Mesendoderm (in vitro differentiated cells): ENCODE results near the gene TMEM141.
"Not testable (repeated sequence)": the region's sequence is repeated elsewhere in the genome, so short reads cannot be mapped to it uniquely, and the experiment has no call there.

Experiments
- DNase-seq: peaks from one replicate; pipeline ENCODE4 v3.0.0; 2013
- H2AK5ac ChIP-seq: 2 replicates; pipeline ENCODE4 v1.6.1; 2013; ENCODE audit warnings: low read length, inconsistent platforms
- H2BK120ac ChIP-seq: 2 replicates; pipeline ENCODE4 v1.6.1; 2013; ENCODE audit warnings: low read depth, mild to moderate bottlenecking, low read length, moderate library complexity, mixed read lengths
- H2BK15ac ChIP-seq: replicated peaks from 2 replicates; pipeline ENCODE4 v1.6.1; 2013; ENCODE audit warnings: low read depth, mild to moderate bottlenecking, moderate library complexity
- H2BK5ac ChIP-seq: 2 replicates; pipeline ENCODE4 v1.6.1; 2013; ENCODE audit warnings: low read length, inconsistent platforms
- H3K18ac ChIP-seq: 2 replicates; pipeline ENCODE4 v1.6.1; 2013; ENCODE audit warnings: mild to moderate bottlenecking, low read length, mixed read lengths
- H3K23ac ChIP-seq: one replicate; pipeline ENCODE4 v1.6.1; 2013; ENCODE audit warnings: low read length
- H3K27ac ChIP-seq: 2 replicates; pipeline ENCODE4 v1.5.1; 2013; ENCODE audit warnings: low read depth, mild to moderate bottlenecking, inconsistent platforms, low read length, moderate library complexity
- H3K27me3 ChIP-seq: 2 replicates; pipeline ENCODE4 v1.6.1; 2013; ENCODE audit warnings: low read length, control low read depth, mild to moderate bottlenecking, inconsistent platforms; ENCODE audit not compliant: insufficient read depth, poor library complexity
- H3K36me3 ChIP-seq: 2 replicates; pipeline ENCODE4 v1.6.1; 2013; ENCODE audit warnings: low read length, inconsistent platforms; ENCODE audit not compliant: control insufficient read depth, insufficient read depth
- H3K4ac ChIP-seq: one replicate; pipeline ENCODE4 v1.6.1; 2013; ENCODE audit warnings: low read depth, mild to moderate bottlenecking, low read length, moderate library complexity
- H3K4me1 ChIP-seq: 2 replicates; pipeline ENCODE4 v1.6.1; 2013; ENCODE audit warnings: low read depth, low read length, inconsistent platforms; ENCODE audit not compliant: control insufficient read depth
- H3K4me2 ChIP-seq: 2 replicates; pipeline ENCODE4 v1.6.1; 2013; ENCODE audit warnings: low read length
- H3K4me3 ChIP-seq: 2 replicates; pipeline ENCODE4 v1.5.1; 2013; ENCODE audit warnings: mild to moderate bottlenecking, low read length
- H3K56ac ChIP-seq: one replicate; pipeline ENCODE4 v1.6.1; 2013; ENCODE audit warnings: low read length
- H3K79me1 ChIP-seq: 2 replicates; pipeline ENCODE4 v1.6.1; 2013; ENCODE audit warnings: low read length, inconsistent platforms
- H3K79me2 ChIP-seq: 2 replicates; pipeline ENCODE4 v1.6.1; 2013; ENCODE audit warnings: mild to moderate bottlenecking, low read length; ENCODE audit not compliant: control insufficient read depth, insufficient read depth
- H3K9ac ChIP-seq: 2 replicates; pipeline ENCODE4 v1.6.1; 2013; ENCODE audit warnings: low read length, inconsistent platforms
- H4K5ac ChIP-seq: one replicate; pipeline ENCODE4 v1.6.1; 2013; ENCODE audit warnings: low read length
- H4K8ac ChIP-seq: one replicate; pipeline ENCODE4 v1.6.1; 2013; ENCODE audit warnings: low read depth, mild to moderate bottlenecking, control low read depth, low read length, moderate library complexity
- WGBS: extraction: QIAGEN DNeasy Blood & Tissue Kit; methylation state at CpG from one replicate; pipeline ENCODE4 v1.1.7; 2013; ENCODE audit warnings: low lambda C conversion rate, missing lambda C conversion rate; ENCODE audit not compliant: insufficient coverage; ENCODE audit errors: extremely low coverage; 5-methylcytosine and 5-hydroxymethylcytosine counted together

Gene TMEM141

DNA sequence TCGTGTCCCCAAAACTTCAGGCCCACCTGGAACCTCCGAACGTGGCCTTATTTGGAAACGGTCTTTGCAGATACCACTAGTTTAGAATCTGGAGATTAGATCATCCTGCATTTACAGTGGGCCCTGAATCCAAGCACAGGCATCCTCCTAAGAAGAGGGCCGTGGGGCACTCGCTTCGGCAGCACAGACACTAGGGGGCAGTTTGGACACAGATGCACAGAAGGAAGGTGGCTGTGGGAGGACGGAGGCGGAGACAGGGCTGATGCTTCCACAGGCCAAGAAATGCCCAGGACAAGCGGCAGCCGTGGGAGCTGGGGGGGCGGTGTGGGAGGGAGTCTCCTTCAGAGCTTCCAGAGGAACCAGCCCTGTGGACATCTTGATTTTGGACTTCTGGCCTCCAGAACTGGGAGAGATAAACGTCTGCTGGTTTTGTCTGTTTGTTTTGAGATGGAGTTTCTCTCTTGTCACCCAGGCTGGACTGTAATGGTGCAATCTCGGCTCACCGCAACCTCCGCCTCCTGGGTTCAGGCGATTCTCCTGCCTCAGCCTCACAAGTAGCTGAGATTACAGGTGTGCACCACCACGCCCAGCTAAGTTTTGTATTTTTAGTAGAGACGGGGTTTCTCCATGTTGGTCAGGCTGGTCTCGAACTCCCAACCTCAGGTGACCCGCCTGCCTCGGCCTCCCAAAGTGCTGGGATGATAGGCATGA, 30.2 kb upstream of the TMEM141 start:
- H3K79me2 ChIP-seq, H4K5ac ChIP-seq, H2BK15ac ChIP-seq, H3K9ac ChIP-seq, H3K27me3 ChIP-seq, H3K56ac ChIP-seq, H3K18ac ChIP-seq, H2AK5ac ChIP-seq, H3K4me1 ChIP-seq, H4K8ac ChIP-seq, H2BK5ac ChIP-seq, H3K4me2 ChIP-seq, H2BK120ac ChIP-seq, H3K27ac ChIP-seq, H3K23ac ChIP-seq, H3K36me3 ChIP-seq, H3K4ac ChIP-seq, H3K79me1 ChIP-seq, H3K4me3 ChIP-seq: not testable (repeated sequence)
- WGBS = no CpG with 5 or more reads among the region's 22 CpGs
- peak; percentile 78 for DNase-seq

DNA sequence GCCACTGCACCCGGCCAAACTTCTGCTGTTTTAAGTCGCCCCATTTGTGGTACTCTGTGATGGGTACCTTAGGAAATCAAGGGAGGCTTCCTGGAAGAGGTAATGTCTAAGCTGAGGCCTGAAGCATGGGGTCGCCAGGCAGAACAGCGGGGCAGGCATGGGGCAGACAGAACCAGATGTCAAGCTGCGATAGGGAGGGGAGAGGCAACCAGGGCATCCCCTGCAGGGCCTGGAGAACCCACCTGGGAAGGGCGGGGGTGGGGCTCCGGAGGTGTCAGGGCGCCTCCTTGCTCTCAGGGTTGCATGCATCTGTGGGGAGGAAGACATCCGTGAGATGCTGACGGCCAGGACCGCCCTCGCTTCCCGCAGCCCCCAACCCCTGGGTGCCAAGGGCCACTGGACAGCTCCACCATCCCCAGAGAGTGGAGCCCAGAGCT, 29.6 kb upstream of the TMEM141 start:
- H3K27me3 ChIP-seq = no peaks in the 10 kb centered on the region
- H3K4me3 ChIP-seq = no peak overlapping the region
- H3K4ac ChIP-seq = no peak overlapping the region
- no peaks in the 10 kb centered on the region for H3K4me1 ChIP-seq
- no peak overlapping the region for H3K18ac ChIP-seq
- no peak overlapping the region for H2BK120ac ChIP-seq
- no peak overlapping the region for H3K27ac ChIP-seq
- no peak overlapping the region for H2BK5ac ChIP-seq
- H3K4me2 ChIP-seq = no peak overlapping the region
- H3K36me3 ChIP-seq = no peaks in the 10 kb centered on the region
- H3K79me1 ChIP-seq = no peaks in the 10 kb centered on the region
- no peak overlapping the region for H3K23ac ChIP-seq
- no peak overlapping the region for H3K9ac ChIP-seq
- H2AK5ac ChIP-seq = no peak overlapping the region
- no peaks in the 10 kb centered on the region for H3K79me2 ChIP-seq
- no peak for DNase-seq
- WGBS = no CpG with 5 or more reads among the region's 13 CpGs
- H4K8ac ChIP-seq = no peak overlapping the region
- H2BK15ac ChIP-seq = no peak overlapping the region
- H4K5ac ChIP-seq = no peak overlapping the region
- H3K56ac ChIP-seq = no peak overlapping the region

DNA sequence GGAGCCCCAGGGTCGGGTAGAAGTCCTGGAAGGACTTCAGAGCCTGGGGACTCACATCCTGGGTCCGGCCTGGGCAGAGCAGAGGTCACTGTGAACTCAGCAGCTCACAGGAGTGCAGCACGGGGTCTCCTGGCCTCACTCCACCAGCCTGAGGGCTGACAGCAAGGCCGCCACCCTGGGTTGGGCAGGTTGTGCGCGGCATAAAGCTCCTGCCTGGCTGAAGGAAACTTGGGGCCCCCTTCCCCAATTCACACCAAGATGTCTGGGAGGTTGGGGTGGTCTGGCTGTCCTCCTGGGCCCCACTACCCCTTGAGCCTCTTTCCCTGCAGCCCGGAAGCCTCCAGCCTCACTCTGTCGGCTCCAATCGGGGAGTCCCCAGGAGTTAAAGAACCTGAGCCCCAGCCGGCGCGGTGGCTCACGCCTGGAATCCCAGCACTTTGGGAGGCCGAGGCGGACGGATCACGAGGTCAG, 28.9 kb upstream of the TMEM141 start:
- no peak overlapping the region for H2AK5ac ChIP-seq
- H3K4me2 ChIP-seq = no peak overlapping the region
- no peak overlapping the region for H2BK120ac ChIP-seq
- DNase-seq = no peak
- no peak overlapping the region for H3K18ac ChIP-seq
- no peak overlapping the region for H3K9ac ChIP-seq
- no peaks in the 10 kb centered on the region for H3K79me1 ChIP-seq
- no peak overlapping the region for H4K8ac ChIP-seq
- H3K36me3 ChIP-seq = no peaks in the 10 kb centered on the region
- no peak overlapping the region for H3K56ac ChIP-seq
- no peak overlapping the region for H3K4ac ChIP-seq
- no peak overlapping the region for H3K4me3 ChIP-seq
- no peaks in the 10 kb centered on the region for H3K4me1 ChIP-seq
- no peak overlapping the region for H3K27ac ChIP-seq
- no peak overlapping the region for H4K5ac ChIP-seq
- no peak overlapping the region for H3K23ac ChIP-seq
- H3K79me2 ChIP-seq = no peaks in the 10 kb centered on the region
- H2BK5ac ChIP-seq = no peak overlapping the region
- WGBS = no CpG with 5 or more reads among the region's 17 CpGs
- H3K27me3 ChIP-seq = no peaks in the 10 kb centered on the region
- H2BK15ac ChIP-seq = no peak overlapping the region

DNA sequence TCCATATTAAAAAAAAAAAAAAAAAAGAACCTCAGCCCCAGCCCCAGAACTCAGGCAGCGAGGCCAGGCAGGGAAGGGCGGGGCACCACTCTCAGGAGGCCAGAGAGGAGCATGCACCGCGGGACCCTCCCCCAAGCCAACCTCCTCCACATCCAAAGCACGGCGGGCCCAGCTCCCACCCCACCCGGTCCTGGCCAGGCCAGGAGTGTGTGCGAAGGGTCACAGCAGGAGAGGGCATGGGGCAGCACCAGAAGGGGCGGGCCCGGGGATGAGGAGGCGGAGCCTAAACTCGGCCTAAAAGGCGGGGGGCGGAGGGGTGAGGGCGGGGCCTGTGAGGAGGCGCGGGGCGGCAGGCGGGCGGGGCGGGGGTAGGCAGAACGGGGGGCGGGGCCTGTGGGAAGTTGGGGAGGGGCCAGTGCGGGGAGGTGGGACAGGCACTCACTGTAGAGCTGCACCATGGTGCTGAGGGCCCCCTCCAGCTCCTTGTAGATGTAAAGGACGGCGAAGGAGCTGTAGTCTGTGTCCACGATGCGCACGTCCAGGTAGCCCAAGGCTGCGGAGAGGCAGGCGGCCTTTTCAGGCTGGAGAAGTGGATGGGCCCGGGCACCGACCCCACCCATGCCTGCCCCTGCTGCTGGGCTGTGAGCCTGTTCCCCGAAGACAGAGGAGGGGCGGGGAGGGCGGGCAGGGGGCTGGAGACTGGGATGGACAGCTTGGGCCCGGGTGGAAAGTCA, 28.1 kb upstream of the TMEM141 start:
- Histone ChIP-seq H3K56ac (peak overlapping the region; percentile 85), H4K8ac (no peak overlapping the region), H3K79me1 (no peaks in the 10 kb centered on the region), H3K23ac (no peak overlapping the region), H3K27ac (no peak overlapping the region), H3K18ac (no peak overlapping the region), H2BK120ac (no peak overlapping the region), H3K4me1 (no peaks in the 10 kb centered on the region), H2AK5ac (no peak overlapping the region), H3K27me3 (no peaks in the 10 kb centered on the region), H3K36me3 (no peaks in the 10 kb centered on the region), H3K79me2 (no peaks in the 10 kb centered on the region), H3K9ac (peak overlapping the region; percentile 57), H2BK15ac (no peak overlapping the region), H3K4me3 (no peak overlapping the region), H4K5ac (no peak overlapping the region), H3K4ac (no peak overlapping the region), H3K4me2 (no peak overlapping the region), H2BK5ac (no peak overlapping the region)
- no CpG with 5 or more reads among the region's 37 CpGs for WGBS
- DNase-seq = peak; percentile 95

DNA sequence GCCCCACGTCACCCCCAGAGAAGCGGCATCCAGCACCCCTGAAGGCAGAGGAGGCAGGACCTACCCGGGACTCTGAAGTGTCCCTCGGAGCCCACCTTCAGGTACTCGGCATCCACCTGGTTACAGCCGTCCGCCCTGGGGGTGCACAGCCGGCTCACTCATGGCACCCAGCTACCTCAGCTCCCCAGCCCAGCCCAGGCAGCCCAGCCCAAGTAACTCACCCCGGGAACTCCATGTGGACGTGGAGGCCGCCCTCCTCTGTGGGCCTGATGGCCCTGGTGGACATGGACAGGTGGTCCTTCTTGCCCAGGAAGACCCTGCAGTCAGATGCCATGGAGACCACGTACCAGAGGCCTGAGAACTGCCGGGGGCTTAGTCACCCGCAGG, 27.5 kb upstream of the TMEM141 start:
- H3K4ac ChIP-seq = no peak overlapping the region
- H3K27me3 ChIP-seq = no peaks in the 10 kb centered on the region
- H3K23ac ChIP-seq = no peak overlapping the region
- no peak overlapping the region for H3K4me2 ChIP-seq
- no peak overlapping the region for H2BK5ac ChIP-seq
- H2BK120ac ChIP-seq = no peak overlapping the region
- H3K9ac ChIP-seq = no peak overlapping the region
- H3K79me2 ChIP-seq = no peaks in the 10 kb centered on the region
- no peak overlapping the region for H2AK5ac ChIP-seq
- H3K79me1 ChIP-seq = no peaks in the 10 kb centered on the region
- H3K18ac ChIP-seq = no peak overlapping the region
- H3K56ac ChIP-seq = peak overlapping the region; percentile 34
- H3K4me3 ChIP-seq = no peak overlapping the region
- H3K36me3 ChIP-seq = no peaks in the 10 kb centered on the region
- DNase-seq = no peak
- no peak overlapping the region for H4K5ac ChIP-seq
- H3K27ac ChIP-seq = no peak overlapping the region
- no CpG with 5 or more reads among the region's 14 CpGs for WGBS
- no peak overlapping the region for H4K8ac ChIP-seq
- H2BK15ac ChIP-seq = no peak overlapping the region
- H3K4me1 ChIP-seq = no peaks in the 10 kb centered on the region
